Peyer's patch (tissue), 4 donors: ENCODE measurements around the gene ZXDB.
"Not testable (repeated sequence)": the region's sequence is repeated elsewhere in the genome, so short reads cannot be mapped to it uniquely, and the experiment has no call there.

Source experiments
- CTCF ChIP-seq, 6 experiments: fragments of 450-650 bp in 4 of 6; fragments of 200-600 bp in 2 of 6; sonication (generic) in 1 of 6; IDR thresholded peaks; one replicate each; pipeline ENCODE4 v1.5.1; 2017 to 2019; ENCODE audit warnings: antibody characterized with exemption in 6 of 6, mild to moderate bottlenecking in 3 of 6, moderate library complexity in 1 of 6
- POLR2A ChIP-seq, 2 donors: fragments of 450-650 bp; IDR thresholded peaks; one replicate each; pipeline ENCODE4 v1.5.1; 2017; ENCODE audit warnings: antibody characterized with exemption in 2 of 2, mild to moderate bottlenecking in 2 of 2, moderate library complexity in 2 of 2

GRCh38 chrX:57629438-57629837, 37.6 kb downstream of the ZXDB start:
- not testable (repeated sequence) for TF ChIP-seq CTCF, POLR2A (IDR thresholded peaks at IDR 0.05)
